Brain microvascular endothelial cell (primary cell): Measurements from ENCODE around the gene HCK.

Experiments used
- DNase-seq: peaks from one replicate; pipeline ENCODE4 v3.0.0-alpha.2; 2020
- H3K27ac ChIP-seq: fragments of 250-450 bp; sonication (Bioruptor Pico); 2 replicates; pipeline ENCODE4 v1.5.1; 2020; ENCODE audit warnings: mild to moderate bottlenecking, moderate library complexity
- H3K27me3 ChIP-seq: fragments of 250-450 bp; sonication (Bioruptor Pico); replicated peaks from 2 replicates; pipeline ENCODE4 v1.5.1; 2020; ENCODE audit warnings: mild to moderate bottlenecking
- H3K36me3 ChIP-seq: fragments of 250-450 bp; sonication (Bioruptor Pico); replicated peaks from 2 replicates; pipeline ENCODE4 v1.5.1; 2020; ENCODE audit warnings: mild to moderate bottlenecking
- H3K4me3 ChIP-seq: 2 replicates; pipeline ENCODE4 v1.5.1; 2011; ENCODE audit warnings: low read depth, mild to moderate bottlenecking, control low read depth, low read length, moderate library complexity
- CTCF ChIP-seq: IDR thresholded peaks from 2 replicates; pipeline ENCODE4 v1.5.1; 2011; ENCODE audit warnings: low read depth, mild to moderate bottlenecking, moderate library complexity, low read length, control low read depth, inconsistent platforms; ENCODE audit errors: missing control alignments
- in situ Hi-C: cut with HindIII; loops from 2 replicates; pipeline ENCODE4 v1.10.0; 2017; ENCODE audit warnings: low sequenced_read_pairs, low pct_ligation_motif_present

Gene HCK

GRCh38 chr20:32056708-32057483, 4.9 kb downstream of the HCK start:
- in situ Hi-C loops: no loop called here

GRCh38 chr20:32057656-32058184, 5.7 kb downstream of the HCK start:
- no peak overlapping the region for H3K27ac ChIP-seq
- in situ Hi-C loops: no loop called here
- no peak for TF ChIP-seq CTCF
- H3K4me3 ChIP-seq: no peak overlapping the region
- DNase-seq: no peak
- peaks cover 11% of the 10 kb centered on the region for H3K27me3 ChIP-seq
- H3K36me3 ChIP-seq: no peaks in the 10 kb centered on the region

More at GRCh38 chr20:32056708-32057483, 4.9 kb downstream of the HCK start:
- Histone ChIP-seq H3K27ac (no peak overlapping the region), H3K27me3 (peaks cover 18% of the 10 kb centered on the region), H3K36me3 (no peaks in the 10 kb centered on the region), H3K4me3 (no peak overlapping the region)
- DNase-seq: no peak
- no peak for TF ChIP-seq CTCF

GRCh38 chr20:32059189-32059588, 7.1 kb downstream of the HCK start:
- in situ Hi-C loops: no loop called here
- Histone ChIP-seq H3K27me3 (peaks cover 3% of the 10 kb centered on the region), H3K4me3 (no peak overlapping the region), H3K27ac (no peak overlapping the region), H3K36me3 (no peaks in the 10 kb centered on the region)
- no peak for DNase-seq
- TF ChIP-seq CTCF: no peak

- in situ Hi-C loops: no loop called here
- H3K27ac ChIP-seq: no peak overlapping the region
- H3K4me3 ChIP-seq: no peak overlapping the region
- no peak for DNase-seq
- no peaks in the 10 kb centered on the region for H3K36me3 ChIP-seq
- peaks cover 3% of the 10 kb centered on the region for H3K27me3 ChIP-seq
- TF ChIP-seq CTCF: no peak
These were observed 10.7 kb downstream of the HCK start for GRCh38 chr20:32062776-32063170.

- DNase-seq: no peak
- Histone ChIP-seq H3K27me3 (peaks cover 1% of the 10 kb centered on the region), H3K27ac (no peak overlapping the region), H3K4me3 (no peak overlapping the region), H3K36me3 (no peaks in the 10 kb centered on the region)
- in situ Hi-C loops: no loop called here
- no peak for TF ChIP-seq CTCF
These were observed 11.7 kb downstream of the HCK start for GRCh38 chr20:32063695-32064094.

GRCh38 chr20:32064667-32065066, 12.6 kb downstream of the HCK start:
- no peak overlapping the region for H3K4me3 ChIP-seq
- no peaks in the 10 kb centered on the region for H3K36me3 ChIP-seq
- in situ Hi-C loops: no loop called here
- DNase-seq: no peak
- no peak overlapping the region for H3K27ac ChIP-seq
- no peaks in the 10 kb centered on the region for H3K27me3 ChIP-seq
- TF ChIP-seq CTCF: no peak
